ACC112 (cell line): Measurements from ENCODE around the gene TSHZ2.
"Not testable (repeated sequence)": the region's sequence is repeated elsewhere in the genome, so short reads cannot be mapped to it uniquely, and the experiment has no call there.

Source experiments
- H2AFZ ChIP-seq: fragments of 200-600 bp; sonication (generic); one replicate; pipeline ENCODE4 v1.6.0; 2017; ENCODE audit warnings: antibody characterized with exemption, low read length; ENCODE audit not compliant: unreplicated experiment
- H3K27ac ChIP-seq: fragments of 200-600 bp; sonication (generic); 2 replicates; pipeline ENCODE4 v1.5.1; 2014; ENCODE audit warnings: low read depth, mild to moderate bottlenecking, antibody characterized with exemption, low read length, moderate library complexity
- H3K27me3 ChIP-seq: fragments of 200-600 bp; sonication (generic); 2 replicates; pipeline ENCODE4 v1.6.1; 2014; ENCODE audit warnings: mild to moderate bottlenecking, antibody characterized with exemption, low read length, moderate library complexity, mixed read lengths; ENCODE audit not compliant: insufficient read depth
- H3K36me3 ChIP-seq: fragments of 200-600 bp; sonication (generic); 2 replicates; pipeline ENCODE4 v1.6.1; 2016; ENCODE audit warnings: mild to moderate bottlenecking, antibody characterized with exemption, low read length, moderate library complexity, mixed read lengths; ENCODE audit not compliant: insufficient read depth
- H3K4me1 ChIP-seq: fragments of 200-600 bp; sonication (generic); one replicate; pipeline ENCODE4 v1.6.1; 2016; ENCODE audit warnings: low read length, mixed read lengths; ENCODE audit not compliant: insufficient read depth, unreplicated experiment, control insufficient read depth
- H3K4me3 ChIP-seq: fragments of 200-600 bp; sonication (generic); 2 replicates; pipeline ENCODE4 v1.5.1; 2014; ENCODE audit warnings: mild to moderate bottlenecking, low read depth, low read length
- H3K79me2 ChIP-seq: fragments of 200-600 bp; sonication (generic); one replicate; pipeline ENCODE4 v1.6.0; 2016; ENCODE audit warnings: low read length; ENCODE audit not compliant: control insufficient read depth, unreplicated experiment, insufficient read depth

TSHZ2 gene

DNA sequence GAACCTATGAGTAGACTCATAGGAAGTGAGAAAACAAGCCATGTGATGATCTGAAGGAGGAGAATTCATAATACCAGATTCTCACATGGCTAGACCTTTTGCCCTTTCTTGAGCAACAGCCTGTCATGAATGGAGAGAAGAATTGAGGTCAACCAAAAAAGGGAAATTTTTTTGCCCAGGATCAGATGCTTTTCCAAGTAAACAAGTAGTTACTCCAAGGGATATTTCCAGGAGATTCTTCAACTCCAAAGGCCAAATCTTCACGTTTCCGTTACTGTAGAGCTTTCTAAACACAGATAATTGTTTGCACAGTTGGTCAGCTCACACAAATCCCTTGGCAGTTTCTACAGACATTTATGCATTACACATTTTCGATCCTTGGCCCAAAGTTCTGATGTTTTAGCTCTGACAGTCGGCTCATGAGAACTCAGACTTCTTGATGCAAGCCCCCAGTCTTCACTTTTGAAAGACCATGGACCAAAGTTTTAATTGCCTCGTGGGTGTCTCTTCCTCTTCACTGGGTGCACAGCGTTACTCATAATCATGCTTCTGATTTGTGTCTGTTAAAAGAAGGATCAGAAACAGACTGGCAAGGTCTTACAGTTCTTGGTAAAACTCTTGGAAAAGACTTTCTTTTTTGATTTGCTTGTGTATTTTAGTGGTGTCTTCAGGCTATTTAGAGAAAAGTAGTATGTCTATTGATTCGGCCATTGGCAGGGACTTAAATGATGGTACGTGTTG, 115.0 kb downstream of the TSHZ2 start:
- Histone ChIP-seq H3K79me2 (no peaks in the 10 kb centered on the region), H3K27ac (no peak overlapping the region), H3K4me3 (no peak overlapping the region), H3K27me3 (no peaks in the 10 kb centered on the region), H2AFZ (no peak overlapping the region), H3K36me3 (no peaks in the 10 kb centered on the region), H3K4me1 (no peaks in the 10 kb centered on the region)

DNA sequence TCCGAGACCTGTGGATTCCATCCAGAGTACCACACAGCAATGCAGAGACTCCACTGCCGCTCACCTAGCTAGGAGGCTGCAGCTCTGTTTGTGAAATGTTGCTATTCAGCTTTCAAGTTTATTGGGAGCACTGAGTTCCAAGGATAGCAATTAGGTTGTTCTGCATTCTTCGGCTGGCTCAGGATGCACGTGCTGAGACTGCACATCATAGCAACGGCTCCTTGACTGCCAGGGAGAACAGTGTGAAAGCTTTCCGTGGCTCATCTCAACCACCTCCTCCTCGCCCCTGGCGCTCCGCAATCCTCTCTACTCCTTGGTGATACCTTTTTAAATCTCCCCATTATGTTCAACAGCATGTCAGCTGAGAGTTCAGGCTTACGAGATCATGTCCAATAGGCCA, 116.6 kb downstream of the TSHZ2 start:
- Histone ChIP-seq H2AFZ (no peak overlapping the region), H3K27ac (no peak overlapping the region), H3K4me3 (no peak overlapping the region), H3K36me3 (no peaks in the 10 kb centered on the region), H3K79me2 (no peaks in the 10 kb centered on the region), H3K4me1 (no peaks in the 10 kb centered on the region), H3K27me3 (no peaks in the 10 kb centered on the region)

DNA sequence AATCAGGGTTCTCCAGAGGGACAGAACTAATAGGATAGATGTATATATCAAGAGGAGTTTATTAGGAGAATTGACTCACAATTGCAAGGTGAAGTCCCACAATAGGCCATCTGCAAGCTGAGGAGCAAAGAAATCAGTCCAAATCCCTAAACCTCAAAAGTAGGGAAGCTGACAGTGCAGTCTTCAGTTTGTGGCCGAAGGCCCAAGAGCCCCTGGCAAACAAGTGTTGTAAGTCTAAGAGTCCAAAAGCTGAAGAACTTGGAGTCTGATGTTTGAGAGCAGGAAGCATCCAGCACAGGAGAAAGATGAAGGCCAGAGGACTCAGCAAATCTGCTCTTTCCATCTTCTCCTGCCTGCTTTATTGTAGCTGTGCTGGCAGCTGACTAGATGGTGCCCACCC, 117.7 kb downstream of the TSHZ2 start:
- H2AFZ ChIP-seq, H3K27me3 ChIP-seq, H3K36me3 ChIP-seq, H3K4me3 ChIP-seq, H3K79me2 ChIP-seq, H3K4me1 ChIP-seq, H3K27ac ChIP-seq: not testable (repeated sequence)

DNA sequence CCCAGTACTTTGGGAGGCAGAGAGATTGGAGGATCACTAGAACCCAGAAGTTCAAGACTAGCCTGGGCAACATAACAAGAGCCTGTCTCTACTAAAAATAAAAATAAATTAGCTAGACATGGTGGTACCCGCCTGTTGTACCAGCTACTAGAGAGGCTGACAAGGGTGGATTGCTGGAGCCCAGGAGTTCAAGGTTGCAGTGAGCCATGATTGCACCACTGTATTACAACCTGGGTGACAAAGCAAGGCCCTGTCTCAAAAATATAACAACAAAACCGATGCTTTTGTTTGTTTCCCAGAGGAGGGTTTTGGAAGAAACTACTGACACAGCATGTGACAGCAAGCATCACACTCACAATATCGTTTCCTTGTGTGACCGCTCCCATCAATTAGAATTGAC, 119.6 kb downstream of the TSHZ2 start:
- Histone ChIP-seq H3K4me3 (no peak overlapping the region), H2AFZ (no peak overlapping the region)

DNA sequence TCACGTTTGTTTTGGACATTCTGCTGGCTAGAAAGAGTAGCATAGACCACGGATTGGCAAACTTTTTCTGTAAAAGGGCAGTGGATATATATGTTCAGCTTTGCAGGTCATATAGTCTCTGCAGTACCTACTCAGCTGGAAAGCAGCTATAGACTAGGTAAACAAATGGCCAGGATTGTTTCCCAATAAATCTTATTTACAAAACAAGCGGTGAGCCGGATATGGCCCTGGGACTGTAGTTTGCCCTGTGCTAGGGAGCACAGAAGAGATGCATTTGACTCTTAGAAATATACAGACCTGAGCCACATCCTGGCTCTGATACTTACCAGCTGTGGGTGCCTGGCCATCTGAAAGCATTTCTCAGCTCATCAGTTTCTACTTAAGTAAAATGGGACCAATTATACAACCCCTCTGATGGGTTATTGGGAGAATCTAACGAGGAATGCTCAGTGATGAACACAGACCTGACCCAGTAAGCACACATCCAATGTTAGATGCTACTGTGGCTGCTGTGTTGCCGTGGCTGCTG, 120.7 kb downstream of the TSHZ2 start:
- Histone ChIP-seq H2AFZ (no peak overlapping the region), H3K4me1 (no peaks in the 10 kb centered on the region), H3K27ac (no peak overlapping the region), H3K27me3 (no peaks in the 10 kb centered on the region), H3K4me3 (no peak overlapping the region), H3K79me2 (no peaks in the 10 kb centered on the region), H3K36me3 (no peaks in the 10 kb centered on the region)

More for the DNA sequence above, 119.6 kb downstream of the TSHZ2 start:
- Histone ChIP-seq H3K4me1 (no peaks in the 10 kb centered on the region), H3K27ac (no peak overlapping the region), H3K27me3 (no peaks in the 10 kb centered on the region), H3K36me3 (no peaks in the 10 kb centered on the region), H3K79me2 (no peaks in the 10 kb centered on the region)

DNA sequence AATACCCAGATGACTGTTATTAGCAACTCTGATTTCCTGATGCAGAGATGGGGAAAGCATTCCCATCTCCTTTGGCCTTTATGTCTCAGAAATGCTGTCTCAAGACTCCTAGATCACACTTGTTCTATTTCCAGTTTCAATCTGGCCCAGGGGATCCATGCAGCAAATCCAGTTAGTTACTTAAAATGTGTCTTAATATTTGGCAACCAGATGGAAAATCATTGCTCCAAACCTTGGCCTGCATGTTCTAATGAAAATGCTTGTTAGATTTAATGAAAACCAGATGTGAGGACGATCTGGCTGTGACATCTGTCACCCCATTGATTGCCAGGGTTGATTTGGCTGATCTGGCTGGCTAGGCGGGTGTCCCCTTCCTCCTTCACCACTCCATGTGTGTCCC, 125.2 kb downstream of the TSHZ2 start:
- Histone ChIP-seq H2AFZ (no peak overlapping the region), H3K27ac (no peak overlapping the region), H3K36me3 (no peaks in the 10 kb centered on the region), H3K79me2 (no peaks in the 10 kb centered on the region), H3K4me1 (no peaks in the 10 kb centered on the region), H3K27me3 (no peaks in the 10 kb centered on the region), H3K4me3 (no peak overlapping the region)

DNA sequence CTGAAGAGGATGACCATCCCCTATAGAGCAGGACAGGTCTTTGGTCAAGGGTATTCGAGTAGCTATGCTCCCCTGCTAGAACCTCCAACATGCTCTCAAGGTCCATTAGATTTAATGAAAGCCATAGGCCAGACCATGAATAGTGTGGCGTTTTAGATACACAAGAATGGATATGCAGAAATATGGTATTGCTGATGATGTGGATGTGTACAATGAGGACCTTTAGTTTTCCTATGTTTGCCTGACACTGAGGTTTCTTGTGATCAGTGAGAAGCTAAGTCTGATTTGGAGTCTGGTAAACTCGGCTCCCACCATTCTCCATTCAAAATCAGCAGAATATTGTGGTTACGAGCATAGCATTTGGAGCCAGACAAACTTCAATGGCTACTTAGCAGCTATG, 125.6 kb downstream of the TSHZ2 start:
- H3K4me1 ChIP-seq: no peaks in the 10 kb centered on the region
- no peaks in the 10 kb centered on the region for H3K79me2 ChIP-seq
- no peaks in the 10 kb centered on the region for H3K27me3 ChIP-seq
- no peaks in the 10 kb centered on the region for H3K36me3 ChIP-seq
- no peak overlapping the region for H3K4me3 ChIP-seq
- no peak overlapping the region for H2AFZ ChIP-seq
- no peak overlapping the region for H3K27ac ChIP-seq

DNA sequence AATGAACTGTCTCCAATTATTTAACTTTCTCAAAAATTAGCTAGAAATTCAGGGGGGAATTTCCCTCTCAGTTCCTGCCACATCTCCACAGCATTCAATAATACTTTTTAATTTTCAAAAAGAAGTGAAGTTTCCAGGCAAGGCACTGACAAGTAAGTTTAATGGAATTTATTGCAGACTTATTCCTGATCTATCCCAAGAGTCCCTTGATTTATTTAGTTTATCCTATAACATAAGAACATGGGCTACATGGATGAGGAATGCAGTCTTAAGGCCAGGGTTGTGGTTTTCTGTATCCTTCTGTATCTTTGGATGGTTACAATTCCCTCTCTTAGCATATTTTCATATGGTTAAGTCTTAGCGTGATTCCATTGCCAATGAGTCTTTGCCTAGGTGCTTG, 126.5 kb downstream of the TSHZ2 start:
- Histone ChIP-seq H3K27me3 (no peaks in the 10 kb centered on the region), H3K27ac (no peak overlapping the region), H3K4me1 (no peaks in the 10 kb centered on the region), H2AFZ (no peak overlapping the region), H3K36me3 (no peaks in the 10 kb centered on the region), H3K4me3 (no peak overlapping the region), H3K79me2 (no peaks in the 10 kb centered on the region)

DNA sequence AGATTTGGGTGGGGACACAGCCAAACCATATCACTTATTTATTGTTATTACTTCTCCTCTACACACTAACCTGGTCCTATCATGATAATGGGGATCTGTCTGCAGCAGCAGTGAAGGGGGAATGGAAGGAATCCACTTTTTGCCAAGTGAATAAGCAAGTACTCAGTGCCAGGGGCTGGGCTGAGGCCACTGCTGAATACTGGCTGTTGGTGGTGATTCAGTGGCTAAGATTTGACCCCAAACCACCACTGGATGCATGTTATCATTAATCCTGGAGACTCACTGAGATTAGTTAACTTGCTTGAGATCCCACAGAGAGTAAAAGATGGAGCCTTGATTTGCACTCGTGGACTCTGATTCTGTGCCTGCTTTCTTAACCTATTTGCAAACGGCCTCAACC, 127.7 kb downstream of the TSHZ2 start:
- H3K79me2 ChIP-seq: no peaks in the 10 kb centered on the region
- H3K27me3 ChIP-seq: no peaks in the 10 kb centered on the region
- H3K36me3 ChIP-seq: no peaks in the 10 kb centered on the region
- no peak overlapping the region for H3K27ac ChIP-seq
- H2AFZ ChIP-seq: no peak overlapping the region
- H3K4me1 ChIP-seq: no peaks in the 10 kb centered on the region
- no peak overlapping the region for H3K4me3 ChIP-seq

DNA sequence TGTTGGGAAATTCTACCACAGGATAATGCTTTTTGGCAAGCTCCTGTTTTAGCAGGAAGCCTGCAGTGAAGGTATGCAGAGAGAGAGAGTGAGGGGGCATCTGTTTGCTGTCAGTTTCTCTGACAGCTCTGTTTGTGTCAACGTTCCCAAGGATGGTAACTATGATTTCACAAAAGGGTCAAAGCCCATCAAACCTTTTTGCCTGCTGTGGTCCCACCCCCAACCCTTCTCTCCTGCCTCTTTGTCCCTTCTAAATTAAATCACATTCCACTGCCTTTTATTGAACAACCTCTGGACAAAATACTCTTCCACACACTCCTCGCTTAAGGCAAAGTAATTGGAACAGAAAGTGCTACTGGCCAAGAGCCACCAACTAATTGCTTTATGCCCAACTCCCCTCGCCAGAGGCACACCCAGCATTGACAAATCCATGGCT, 128.3 kb downstream of the TSHZ2 start:
- no peak overlapping the region for H3K4me3 ChIP-seq
- no peaks in the 10 kb centered on the region for H3K27me3 ChIP-seq
- H3K36me3 ChIP-seq: no peaks in the 10 kb centered on the region
- H3K27ac ChIP-seq: no peak overlapping the region
- no peaks in the 10 kb centered on the region for H3K4me1 ChIP-seq
- no peak overlapping the region for H2AFZ ChIP-seq
- no peaks in the 10 kb centered on the region for H3K79me2 ChIP-seq

DNA sequence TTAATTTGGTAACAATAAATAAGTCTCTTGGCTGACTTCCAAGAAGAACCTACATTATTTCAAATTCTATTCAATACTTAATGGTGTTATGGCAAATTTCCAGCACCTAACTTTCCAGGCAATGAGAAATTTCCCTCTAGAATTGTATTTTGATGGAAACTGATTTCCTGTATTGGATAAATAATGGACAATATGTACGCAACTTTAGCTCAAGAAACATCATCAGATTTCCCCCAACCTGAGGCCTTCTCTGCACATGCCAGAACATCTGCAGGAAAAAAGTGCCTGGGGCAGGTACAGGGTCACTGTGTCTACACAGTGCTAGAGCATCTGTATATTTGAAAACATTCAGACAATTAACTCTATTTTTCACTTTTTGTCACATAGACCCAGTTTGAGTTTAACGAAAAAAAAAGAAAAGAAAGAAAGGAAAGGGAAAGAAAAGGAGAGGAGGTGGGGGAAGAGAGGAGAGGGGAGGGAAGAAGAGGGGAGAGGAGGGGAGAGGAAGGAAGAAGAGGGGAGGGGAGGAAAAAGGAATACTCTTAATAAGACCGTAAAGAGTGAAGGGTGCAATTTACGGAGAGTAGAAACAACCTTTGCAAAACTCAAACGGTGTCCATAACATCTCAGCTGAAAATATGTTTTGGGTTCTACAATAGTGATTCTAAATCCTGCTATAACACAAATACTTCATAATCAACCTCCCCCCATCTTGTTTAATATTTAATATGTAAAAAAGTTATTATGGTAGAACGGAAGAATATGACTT, 130.0 kb downstream of the TSHZ2 start:
- Histone ChIP-seq H3K4me1 (no peaks in the 10 kb centered on the region), H3K27me3 (no peaks in the 10 kb centered on the region), H3K27ac (no peak overlapping the region), H2AFZ (no peak overlapping the region), H3K36me3 (no peaks in the 10 kb centered on the region), H3K79me2 (no peaks in the 10 kb centered on the region), H3K4me3 (no peak overlapping the region)
